NCI-H2227 (cell line): ENCODE measurements around the gene SLC22A23.
"Not testable (repeated sequence)": the region's sequence is repeated elsewhere in the genome, so short reads cannot be mapped to it uniquely, and the experiment has no call there.

Experiments
- DNase-seq: peaks from one replicate; lab custom pipeline; 2025; ENCODE audit not compliant: unreplicated experiment; lab: John Stamatoyannopoulos, UW

SLC22A23 gene

DNA sequence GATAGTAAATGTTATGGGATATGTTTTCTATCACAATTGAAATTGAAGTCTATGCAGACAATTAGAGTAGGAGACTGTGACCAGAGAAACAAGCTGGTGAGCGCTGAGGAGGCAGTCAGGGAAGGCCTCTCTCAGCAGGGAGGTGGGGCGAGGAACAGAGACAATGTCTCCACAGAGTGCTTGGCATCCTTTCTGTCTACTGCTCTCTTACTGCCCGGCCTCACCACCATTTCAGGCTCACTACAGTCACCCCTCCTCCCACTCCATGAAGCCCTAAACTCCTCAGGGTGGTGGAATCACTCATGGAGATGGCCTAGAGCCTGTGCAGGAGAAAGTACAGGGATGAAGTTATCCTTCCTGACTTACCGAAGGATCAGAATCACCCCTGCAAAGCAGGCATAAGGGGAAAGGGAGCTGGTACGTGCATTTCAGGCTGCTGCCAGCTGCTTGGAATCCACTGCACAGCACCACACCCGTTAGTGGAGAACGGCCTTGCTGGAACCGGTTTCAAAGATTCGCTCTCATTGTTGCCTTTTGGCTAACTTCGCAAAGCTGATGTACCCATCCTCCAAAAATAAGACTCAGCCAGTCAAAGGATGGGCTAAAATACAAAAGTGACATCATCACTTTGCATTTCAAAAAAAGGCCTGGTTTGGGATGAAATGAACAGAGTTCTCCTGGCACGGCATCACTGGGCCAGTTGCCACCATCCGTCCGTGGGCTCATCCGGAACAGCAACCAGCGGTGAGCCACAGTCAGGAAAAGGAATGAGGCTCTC, 67.3 kb downstream of the SLC22A23 start:
- no peak for DNase-seq

DNA sequence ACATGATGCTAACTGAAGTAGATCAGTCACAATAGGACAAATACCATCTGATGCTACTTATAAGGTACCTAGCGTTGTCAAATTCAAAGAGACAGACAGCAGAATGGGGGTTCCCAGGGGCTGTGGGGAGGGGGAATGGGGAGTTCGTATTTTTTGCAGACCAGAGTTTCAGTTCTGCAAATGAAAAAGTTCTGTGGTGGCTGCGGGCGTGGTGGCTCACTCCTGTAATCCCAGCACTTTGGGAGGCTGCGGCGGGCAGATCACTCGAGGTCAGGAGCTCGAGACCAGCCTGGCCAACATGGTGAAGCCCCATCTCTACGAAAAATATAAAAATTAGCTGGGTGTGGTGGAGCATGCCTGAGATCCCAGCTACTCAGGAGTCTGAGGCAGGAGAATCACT, 68.1 kb downstream of the SLC22A23 start:
- DNase-seq, result no peak

DNA sequence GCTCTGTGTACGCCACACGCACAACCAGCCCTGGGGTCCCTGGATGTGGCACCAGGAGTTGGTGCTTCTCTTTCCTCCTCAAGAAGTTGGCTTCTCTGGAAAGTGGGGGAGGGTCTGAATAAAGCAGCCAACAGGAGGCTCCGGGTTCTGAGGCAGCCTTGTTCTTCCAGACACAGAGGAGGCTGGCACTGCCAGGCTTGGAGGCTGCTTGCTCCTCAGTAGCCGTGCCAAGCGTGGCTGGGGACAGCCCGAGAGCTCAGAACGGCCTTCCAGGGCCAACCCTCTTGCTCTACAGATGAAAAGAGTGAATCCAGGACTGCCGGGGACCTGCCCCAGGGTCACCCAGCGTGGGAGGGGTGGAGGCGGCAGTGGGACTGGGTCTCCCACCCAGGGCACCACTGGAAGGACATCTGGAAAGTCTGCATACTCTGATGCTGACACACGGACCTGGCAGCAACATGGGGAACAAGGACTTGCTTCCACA, 70.4 kb downstream of the SLC22A23 start:
- DNase-seq, result no peak

DNA sequence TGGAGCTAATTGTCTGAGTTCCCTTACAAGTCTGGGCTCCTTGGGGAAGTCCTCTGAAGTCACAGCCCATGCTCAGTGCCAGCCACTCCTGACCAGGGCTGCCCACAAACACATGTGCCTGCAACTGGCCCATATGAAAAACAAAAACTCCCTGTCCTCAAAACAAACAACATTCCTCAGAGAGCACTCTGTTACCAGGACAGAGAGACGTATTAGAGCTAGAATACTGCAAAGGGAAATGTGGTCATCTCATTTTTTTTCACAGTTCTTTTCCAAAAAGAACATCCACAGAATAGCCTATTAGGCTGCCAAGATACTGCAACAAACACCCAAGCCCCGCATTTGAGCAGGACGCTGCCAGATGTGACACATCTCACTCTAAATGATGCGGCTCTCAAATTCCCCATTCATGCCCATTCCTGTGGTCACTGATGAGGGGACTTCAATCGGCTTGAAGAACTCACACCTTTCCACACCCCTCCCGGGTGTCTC, 71.1 kb downstream of the SLC22A23 start:
- no peak for DNase-seq

DNA sequence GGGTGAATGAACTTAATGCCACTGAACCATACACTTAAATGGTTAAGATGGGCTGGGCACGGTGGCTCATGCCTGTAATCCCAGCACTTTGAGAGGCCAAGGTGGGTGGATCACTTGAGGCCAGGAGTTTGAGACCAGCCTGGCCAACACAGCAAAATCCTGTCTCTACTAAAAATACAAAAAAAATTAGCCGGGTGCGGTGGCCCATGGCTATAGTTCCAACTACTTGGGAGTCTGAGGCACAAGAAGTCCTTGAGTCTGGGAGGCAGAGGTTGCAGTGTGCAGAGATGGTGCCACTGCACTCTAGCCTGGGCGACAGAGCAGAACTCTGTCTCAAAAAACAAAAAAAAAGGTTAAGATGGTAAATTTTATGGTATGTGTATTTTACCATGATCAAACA, 71.7 kb downstream of the SLC22A23 start:
- DNase-seq, result not testable (repeated sequence)

DNA sequence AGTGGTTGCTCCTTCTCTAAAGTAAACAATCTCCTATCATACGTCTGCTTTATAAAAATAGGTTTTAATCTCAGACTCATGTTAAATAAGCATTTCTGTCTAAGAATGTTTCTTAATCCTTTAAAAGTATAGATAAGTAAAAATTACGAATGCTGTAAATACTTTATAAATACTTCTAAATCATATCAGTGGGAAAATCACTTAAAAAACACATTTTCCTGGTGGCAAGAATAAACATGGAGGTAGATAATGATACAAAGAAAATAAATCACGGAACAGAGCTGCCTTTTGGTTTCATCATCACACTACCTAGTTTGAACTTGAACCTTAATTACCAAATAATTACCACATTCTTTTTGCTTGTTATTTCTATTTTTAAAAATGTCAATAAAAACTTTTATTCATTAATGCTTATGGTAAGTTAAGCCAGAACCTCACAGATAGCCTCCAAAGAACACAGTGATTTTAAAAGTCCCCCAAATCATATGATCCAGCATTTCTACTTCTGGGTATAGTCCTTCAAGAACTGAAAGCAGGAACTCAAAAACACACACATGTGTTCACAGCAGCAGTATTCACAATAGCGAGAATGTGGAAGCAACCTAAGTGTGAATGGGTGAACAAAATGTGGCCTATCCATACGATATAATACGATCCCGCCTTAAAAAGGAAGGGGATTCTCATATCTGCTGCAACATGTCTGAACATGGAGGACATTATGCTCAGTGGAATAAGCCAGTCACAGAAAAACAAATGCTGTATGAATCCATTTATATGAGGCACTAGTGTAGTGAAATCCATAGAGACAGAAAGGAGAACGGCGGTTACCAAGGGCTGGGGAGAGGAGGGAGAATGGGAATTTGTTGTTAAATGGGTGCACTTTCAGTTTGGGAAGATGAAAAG, 72.4 kb downstream of the SLC22A23 start:
- no peak for DNase-seq

DNA sequence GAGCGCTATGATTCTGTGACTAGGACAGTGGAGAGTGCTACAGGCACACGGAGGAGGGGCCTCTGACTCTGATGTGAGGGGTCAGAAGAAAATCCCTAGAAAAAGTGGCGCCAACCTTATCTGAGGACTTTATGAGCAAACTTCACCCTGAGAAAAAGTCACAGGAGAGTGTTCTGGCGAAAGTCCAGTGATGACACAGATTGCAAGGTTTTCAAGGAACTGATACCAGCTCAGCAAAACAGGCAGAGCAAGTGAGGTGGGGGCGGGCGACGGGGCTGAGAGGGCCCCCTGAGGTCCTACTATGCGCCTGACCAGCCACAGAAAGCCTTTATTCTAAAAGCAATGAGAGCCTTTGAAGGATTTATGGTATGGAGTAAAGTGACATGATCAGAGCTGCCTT, 73.3 kb downstream of the SLC22A23 start:
- DNase-seq, result no peak

DNA sequence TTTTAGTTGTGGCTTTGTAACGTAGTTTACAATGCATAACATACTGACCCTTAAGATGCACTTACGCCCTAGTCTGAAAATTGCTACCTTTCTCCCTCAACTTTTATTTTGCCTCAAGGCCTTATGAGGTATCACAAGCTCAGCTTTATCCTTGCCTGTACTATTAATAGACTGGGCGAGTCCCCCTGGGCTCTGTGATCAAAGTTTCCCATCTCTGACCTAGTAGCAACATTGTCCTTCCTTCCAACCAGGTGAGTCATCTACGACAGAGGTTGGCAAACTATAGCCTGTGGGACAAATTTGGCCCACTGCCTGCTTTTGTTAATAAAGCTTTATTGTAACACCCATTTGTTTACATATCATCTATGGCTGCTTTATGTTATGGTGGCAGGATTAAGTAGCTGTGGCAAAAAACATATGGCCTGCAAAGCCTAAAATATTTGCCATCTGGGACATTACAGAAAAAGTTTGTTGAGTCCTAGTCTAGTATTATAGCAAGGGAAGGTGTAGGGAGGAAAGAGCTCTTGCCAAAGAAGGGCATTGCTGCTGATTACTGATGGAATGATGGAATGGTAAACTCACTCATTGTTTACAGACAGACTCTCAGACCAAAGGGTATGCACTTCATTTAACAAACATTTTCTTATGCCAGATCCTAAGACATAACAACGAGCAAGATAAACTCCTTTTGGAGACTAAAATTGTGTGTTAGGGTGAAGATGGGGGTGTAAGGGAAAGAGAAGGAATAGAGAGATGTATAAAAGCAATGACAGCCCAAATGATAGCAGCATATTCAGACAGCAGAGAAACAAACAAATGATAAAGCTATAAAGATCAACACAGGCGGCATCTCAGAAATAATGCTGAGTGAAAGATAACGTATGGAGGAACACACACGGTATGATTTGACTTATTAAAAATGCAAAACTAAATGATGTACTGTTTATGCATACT, 74.2 kb downstream of the SLC22A23 start:
- no peak for DNase-seq

DNA sequence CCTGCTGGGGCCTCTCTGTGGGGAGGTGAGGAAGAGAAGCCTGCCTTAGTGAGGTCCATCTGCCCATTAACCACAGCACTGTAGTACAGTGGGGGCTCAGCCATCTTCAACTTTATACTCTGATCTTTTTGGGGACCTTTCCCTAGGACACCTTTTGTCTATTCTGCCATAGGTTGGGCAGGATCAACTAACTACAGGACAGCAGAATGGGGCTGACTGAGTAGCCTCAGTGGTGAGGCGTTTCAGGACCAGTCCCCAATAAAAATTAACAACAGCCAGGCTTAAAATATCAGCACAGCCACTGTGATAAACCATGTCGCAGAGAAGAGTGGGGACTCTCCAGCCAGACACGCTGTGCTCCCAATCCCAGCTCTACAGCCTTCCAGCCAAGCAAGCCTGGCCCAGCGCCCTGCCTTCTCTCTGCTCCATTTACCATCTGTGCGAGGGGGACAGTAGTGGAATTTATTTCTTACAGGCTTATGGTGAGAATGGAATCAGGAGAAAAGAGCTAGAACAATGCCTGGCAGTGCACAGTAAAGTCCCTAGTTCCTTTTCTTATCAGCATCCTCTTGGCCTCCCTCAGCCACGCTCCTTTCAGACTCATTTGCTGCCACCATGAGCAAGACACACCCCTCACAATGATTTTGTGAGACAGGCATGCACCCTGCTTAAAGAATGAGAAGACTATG, 75.5 kb downstream of the SLC22A23 start:
- DNase-seq, result no peak

DNA sequence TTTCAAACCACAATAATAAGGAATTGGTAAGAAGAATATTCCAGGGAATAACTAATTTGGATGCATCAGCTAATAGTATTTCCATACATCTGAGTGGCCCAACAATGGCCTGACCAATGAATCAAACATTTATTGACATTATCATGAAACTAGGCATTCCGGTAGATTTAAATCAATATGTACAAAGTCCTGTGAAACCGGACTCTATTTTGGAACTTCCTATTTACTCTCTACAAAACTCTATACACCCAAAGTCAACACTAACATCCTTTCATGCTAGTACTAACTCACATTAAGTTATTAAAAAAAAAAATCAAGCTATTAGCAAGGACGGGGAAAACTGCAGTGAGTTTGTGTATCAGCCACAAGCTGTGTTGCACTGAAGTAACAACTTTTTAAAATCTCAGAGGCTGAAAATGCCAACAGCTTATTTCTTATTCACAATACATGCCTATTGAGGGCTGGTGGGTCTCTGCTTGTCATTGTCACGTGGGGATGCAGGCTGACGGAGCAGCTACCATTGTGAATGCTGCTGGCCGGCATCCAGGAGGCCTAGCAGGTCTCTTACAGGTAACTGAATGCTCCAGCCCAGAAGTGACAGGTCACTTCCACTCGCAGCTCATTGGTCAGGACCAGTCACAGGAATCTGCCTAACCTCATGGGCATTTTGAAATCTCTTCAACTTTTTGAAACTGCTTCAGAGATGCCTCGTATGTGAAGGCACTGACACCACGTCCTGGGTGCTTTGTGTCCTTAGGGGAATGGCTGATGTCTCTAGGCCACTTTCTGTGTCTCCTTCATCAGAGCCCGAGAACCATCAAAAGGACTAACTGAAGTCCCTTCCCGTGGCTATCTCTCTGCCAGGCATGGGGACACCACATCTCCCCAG, 76.3 kb downstream of the SLC22A23 start:
- no peak for DNase-seq

DNA sequence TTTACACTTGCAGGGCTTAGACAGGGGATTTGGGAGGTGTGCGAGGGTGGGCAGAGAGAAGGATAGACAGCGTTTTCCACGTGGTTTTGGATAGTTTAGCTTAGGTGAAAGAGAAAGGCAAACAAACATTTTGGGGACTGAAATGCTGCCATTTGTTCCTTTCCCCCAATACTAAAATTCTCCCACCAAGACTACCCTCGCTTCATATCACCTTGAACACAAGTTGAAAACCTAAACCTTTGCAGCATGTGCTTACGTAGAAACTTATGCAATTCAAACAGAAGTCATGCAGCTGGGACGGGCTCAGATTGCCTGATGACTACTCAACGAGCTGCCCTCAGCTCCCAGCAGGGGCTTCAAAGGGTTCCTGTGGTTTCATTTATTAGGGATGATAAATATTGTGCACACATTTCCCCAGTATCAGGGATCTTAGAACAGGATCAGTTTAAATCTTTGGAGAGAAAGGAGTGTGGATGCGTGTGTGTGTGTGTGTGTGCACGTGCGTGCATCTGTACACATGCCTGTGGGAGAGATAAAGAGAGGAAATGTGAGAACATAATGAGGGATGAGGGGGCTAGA, 77.3 kb downstream of the SLC22A23 start:
- DNase-seq, result no peak

DNA sequence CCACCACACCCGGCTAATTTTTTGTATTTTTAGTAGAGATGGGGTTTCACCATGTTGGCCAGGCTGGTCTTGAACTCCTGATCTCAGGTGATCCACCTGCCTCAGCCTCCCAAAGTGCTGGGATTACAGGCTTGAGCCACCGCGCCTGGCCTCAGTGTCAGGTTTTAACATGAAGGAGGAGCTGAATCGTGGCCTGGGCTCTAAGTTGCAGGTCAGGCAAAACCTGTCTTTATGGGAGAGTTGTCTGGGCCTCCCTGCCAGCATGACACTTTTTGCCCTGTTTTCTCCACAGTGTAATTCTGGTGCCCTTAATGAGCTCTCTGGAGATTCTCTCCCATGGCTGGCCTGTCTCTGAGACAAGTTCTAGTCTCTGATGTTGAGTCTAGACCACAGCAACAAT, 78.0 kb downstream of the SLC22A23 start:
- not testable (repeated sequence) for DNase-seq

DNA sequence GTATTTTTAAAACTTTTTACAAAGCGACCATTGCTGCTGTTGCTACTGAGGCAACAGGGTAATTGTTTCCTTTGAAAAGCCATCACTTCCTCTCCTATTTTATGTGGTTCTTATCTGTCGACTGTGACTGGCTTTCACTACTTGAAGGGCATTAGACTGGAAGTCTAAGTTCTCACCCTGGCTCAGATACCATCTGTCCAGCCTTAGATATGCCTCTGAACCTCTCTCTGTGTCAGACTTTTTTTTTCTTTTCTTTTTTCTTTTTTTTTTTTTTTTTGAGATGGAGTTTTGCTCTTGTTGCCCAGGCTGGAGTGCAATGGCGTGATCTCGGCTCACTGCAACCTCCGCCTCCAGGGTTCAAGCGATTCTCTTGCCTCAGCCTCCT, 78.5 kb downstream of the SLC22A23 start:
- DNase-seq, result not testable (repeated sequence)

DNA sequence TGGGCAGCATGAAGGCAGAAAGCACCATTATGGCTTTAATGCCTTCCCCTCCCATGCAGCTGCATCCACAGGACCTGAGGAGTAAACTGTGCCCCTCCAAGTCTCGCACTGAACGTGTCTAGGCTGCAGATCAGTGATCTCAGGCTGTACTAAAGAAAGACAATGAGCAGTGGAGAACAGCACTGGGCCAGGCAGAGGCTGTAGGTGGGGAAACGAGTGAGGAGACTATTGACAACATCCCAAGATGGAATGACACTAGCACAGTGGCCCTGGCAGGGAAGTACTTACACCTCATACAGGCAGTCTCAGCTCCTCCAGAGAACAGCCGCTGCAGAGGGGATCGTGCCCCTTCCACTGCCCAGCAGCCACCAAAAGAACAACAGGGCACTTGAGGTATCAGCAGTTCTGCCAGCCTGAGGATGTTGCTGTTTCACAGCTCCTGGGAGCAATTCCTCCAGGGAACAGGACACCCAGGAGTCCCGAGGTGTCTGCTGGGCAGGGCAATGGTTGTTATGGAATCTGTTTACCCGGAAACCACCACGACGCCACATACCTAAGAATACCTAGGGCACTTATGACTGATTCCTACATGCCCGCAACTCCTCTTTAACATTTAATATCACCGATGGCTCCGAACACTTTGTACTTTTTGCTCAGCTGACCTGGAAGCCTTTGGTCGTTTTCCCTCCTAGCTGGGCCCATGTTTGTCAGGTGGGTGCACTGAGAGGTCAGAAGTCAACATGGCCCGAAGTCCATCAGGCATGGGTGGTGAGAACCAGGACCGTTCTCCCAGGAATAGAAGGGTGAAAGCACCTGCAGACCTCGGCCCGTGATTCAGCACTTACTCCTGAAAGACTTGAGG, 79.1 kb downstream of the SLC22A23 start:
- no peak for DNase-seq

DNA sequence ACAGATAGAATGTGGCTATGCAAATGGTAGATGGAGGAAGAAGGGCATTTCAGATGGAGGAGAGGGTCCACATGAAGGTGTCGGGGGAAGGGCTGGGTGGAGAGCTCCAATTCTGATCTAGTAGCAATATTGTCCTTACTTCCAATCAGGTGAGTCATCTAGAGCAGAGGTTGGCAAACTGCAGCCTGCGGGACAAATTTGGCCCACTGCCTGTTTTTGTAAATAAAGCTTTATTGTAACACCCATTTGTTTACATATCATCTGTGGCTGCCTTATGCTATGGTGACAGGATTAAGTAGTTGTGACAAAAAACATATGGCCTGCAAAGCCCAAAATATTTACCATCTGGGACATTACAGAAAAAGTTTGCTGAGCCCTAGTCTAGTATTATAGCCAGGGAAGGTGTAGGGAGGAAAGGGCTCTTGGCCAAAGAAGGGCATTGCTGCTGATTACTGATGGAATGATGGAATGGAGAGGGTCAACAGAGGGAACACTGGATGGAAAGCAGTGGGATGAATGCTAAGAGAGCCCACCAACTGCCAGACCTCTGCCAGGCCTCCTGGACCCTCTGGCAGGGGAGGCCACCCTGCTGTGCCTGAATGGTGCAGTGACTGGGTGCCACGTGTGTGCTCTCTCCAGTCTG, 79.8 kb downstream of the SLC22A23 start:
- no peak for DNase-seq

DNA sequence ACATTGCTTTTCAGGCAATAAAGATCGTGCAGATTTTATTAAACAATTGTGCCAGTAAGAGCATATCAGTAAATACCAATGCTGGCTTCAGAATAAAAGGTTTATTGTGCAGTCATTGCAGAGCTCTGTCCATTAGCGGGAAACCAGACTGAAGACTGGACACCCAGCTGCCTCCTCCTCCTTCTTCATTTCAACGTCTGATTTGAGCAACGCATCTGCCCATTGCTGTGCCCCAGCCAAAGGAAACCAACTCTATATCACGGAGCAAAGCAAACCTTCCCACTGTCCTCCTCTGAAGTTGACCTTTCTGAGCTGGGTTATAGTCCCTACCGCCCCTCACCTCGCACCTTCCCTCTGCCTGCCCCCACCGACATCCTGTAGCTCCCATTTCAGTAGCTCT, 80.8 kb downstream of the SLC22A23 start:
- DNase-seq, result no peak

DNA sequence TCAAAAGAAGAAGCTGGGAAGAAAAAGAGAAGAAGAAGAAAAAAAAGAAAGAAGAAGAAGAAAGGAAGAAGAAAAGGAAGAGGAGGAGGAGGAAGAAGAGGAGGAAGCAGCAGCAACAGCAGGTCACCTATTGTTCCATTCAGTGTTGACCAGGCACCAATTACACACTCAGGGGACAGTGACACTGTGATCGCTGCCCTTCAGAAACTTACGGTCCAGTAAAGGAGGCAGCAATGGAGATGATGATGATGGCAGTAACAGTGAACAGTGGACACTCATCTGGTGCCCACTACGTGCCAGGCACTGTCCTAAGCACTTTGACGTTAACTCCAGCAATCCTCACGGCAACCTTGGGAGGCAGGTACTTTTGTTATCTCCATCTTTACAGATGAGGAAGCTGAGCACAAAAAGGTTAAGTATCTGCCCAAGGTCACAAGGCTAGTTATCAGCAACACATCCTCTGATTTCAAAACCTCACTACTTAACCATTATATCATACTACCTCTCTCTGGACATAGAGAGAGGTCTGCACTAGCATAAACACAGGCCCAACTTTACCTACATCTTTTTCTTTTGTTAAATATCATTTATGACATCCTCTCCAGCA, 83.2 kb downstream of the SLC22A23 start:
- no peak for DNase-seq
